ENCODE data around the gene MT4.

DNA sequence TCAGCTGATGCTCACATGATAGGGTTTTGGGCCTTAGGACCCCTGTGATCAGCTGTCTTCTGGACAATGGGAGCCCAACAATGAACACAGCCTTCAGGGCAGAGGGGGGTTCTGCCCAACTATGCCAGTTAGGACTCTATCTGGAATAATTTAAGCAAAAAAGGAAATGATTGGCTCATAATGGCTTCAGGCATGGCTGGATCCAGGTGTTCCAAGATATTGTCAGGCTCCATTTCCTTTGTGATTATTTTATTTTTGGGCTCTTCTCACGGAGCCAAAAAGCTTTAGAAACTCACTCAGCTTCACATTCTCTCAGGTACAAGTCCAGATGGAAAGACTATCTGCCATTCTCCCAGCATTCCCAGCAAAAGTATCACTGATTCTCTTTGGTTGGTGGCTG, 40.6 kb downstream of the MT4 start:
- TF ChIP-seq POLR2A (IDR thresholded peaks at IDR 0.05; ENCODE audit: low read depth, low read length) (no peak), RFX5 (IDR thresholded peaks at IDR 0.05; ENCODE audit: low read depth, low read length) (no peak)
- TF ChIP-seq, protein P1, sequence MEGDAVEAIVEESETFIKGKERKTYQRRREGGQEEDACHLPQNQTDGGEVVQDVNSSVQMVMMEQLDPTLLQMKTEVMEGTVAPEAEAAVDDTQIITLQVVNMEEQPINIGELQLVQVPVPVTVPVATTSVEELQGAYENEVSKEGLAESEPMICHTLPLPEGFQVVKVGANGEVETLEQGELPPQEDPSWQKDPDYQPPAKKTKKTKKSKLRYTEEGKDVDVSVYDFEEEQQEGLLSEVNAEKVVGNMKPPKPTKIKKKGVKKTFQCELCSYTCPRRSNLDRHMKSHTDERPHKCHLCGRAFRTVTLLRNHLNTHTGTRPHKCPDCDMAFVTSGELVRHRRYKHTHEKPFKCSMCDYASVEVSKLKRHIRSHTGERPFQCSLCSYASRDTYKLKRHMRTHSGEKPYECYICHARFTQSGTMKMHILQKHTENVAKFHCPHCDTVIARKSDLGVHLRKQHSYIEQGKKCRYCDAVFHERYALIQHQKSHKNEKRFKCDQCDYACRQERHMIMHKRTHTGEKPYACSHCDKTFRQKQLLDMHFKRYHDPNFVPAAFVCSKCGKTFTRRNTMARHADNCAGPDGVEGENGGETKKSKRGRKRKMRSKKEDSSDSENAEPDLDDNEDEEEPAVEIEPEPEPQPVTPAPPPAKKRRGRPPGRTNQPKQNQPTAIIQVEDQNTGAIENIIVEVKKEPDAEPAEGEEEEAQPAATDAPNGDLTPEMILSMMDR (conservative IDR thresholded peaks at IDR 0.05; ENCODE audit: low read depth, low read length) = no peak

All from IMR-90 (cell line).